GM19193 (cell line): Measurements from ENCODE around the gene ADARB2.

Source experiments
- POLR2A ChIP-seq: IDR thresholded peaks from 4 replicates; pipeline ENCODE4 v1.6.1; 2011; ENCODE audit not compliant: insufficient read depth, insufficient read length; ENCODE audit errors: extremely low read depth

ADARB2 gene

DNA sequence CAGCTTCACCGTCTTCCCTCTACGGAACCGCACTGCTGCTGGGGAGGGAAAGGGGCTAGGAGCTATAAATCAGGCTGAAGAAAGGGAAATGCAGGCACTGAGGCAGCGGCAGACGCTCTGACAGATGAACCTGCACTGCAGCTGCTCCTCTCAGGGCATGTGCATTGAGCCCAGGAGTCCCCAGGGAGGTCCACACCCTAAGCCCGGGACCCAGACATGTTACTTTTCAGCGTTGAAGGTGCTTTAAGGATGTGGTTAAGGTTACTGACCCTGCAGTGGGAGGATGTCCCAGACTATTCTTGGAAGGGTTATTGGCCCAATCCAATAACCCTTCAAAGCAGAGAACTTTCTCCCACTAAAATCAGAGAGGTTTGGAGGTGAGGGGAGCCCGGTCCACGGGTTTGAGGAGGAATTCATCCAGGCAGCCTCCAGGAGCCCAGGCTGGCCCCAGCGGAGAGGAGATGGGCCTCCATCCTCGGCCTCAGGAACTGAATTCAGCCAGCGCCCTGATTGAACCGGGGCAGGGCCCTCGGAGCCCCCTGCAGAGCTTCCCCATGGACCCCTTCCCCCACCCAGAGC is 75.4 kb downstream of the ADARB2 start:
- no peak for TF ChIP-seq POLR2A

DNA sequence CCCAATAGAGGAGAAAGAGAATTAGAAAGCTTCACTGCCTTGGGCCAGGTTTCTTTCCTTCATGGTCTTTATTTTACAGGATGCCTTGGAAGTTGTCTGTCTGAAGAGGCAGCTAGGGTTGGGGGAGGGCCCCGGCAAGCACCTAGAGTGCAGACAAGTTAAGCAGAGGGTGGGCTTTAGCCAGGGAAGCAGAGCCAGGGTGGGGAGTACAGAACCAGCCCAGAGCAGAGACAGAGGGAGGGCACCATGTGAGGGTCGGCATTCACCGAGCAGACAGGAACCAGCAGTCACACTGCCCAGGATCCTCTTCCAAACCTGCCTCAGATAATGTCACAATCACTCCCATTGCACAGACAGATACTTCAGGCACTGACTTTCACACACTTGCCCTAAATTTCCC is 75.9 kb downstream of the ADARB2 start:
- no peak for TF ChIP-seq POLR2A

DNA sequence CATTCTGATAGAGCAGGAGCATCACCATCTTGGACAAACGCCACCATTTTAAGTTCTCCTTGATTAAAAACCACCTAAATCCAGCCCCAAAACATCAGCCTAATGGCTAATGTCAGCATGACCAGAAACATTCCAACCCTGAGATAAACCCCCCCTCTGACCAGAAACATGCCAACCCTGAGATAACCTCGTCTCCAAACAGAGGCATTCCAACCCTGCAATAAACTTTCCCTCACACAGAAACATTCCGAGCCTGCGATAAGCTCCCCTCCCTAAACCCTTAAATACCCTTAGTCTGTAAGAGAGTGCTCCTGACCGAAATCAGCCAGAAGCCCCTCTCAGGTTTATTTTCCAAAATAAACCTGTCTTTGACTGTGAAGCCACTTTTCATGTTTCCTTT is 76.5 kb downstream of the ADARB2 start:
- no peak for TF ChIP-seq POLR2A

DNA sequence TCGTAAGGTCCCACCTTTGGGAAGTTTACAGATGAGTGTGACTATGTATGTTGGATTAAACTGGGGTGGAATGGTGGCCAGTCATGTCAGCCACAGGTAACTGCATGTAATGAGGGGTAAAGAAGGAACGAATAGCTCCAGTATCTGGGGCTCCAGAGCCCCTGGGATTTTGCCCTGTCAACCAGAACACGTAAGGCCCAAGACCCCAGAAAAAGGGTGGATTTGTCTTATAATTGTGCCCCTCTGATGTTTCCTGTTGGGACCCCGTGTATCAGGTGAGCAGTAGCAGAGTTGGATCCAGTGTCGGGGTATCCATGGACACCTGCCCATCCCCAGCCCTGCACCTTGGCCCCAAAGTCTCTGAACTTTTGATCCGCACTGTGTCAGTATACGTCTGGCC is 76.9 kb downstream of the ADARB2 start:
- TF ChIP-seq POLR2A, result no peak

DNA sequence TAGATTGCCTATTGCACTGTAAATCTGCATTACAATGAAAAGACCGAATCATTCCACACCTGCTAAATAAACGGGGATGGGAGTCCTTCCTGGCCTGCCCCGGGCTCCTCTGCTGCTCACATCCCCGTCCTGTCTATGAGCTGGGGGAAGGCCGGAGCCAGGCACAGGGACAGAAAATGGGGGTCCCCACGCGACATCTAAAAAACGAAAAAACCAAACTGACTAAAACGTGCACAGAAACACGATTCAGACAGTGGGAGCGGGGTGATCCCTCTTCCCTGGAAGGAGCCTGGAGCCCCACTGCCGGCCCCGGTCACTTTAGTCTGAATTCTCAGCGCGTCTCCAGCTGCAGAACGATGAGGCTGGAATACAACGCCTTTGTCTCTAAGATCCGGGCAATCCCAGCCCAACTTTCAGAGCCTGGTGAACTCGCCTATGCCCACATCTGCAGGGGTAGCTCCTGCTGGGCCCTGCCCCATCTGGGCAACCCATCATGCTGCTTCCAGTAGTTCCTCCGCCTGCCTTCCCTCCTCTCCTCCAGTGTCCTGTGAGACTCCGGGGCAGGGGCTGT is 78.0 kb downstream of the ADARB2 start:
- no peak for TF ChIP-seq POLR2A

DNA sequence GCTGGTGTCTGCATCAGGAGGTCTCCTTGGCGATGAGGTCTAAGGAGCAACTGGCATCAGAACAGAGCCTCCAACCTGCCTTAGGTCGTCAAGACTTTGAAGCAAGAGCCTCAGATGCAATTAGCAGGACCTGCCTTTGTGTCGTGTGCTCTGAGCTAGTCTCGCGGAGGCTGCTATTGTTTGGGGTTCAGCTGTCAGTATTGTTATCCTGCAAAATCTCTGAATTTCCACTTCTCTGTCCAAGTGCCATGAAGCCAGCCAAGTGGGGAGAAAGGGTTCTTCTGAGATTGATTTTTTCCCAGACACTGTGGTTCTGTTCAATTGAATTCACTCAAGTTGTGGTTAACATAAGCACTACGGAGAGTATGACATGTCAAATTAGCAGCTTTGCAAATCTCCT is 78.7 kb downstream of the ADARB2 start:
- TF ChIP-seq POLR2A, result no peak

DNA sequence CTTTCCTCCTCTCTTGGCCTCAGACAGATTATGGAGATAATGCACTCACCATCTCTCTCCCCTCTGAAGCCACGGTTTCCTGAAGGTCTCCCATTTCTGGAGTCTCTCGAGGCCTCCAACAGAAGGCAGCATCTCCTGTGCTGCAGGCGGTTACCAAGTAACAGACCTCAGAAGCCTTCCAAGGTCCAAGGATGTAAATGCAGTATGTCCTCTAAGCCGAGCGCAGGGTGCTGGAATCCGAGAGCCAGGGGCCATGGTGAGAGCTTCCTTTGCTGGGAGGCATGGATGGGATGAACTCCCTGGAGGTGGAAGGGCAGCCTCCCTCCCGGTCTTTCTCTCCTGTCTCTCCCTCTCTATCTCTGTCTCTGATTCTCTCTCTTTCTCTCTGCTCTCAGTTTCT is 79.8 kb downstream of the ADARB2 start:
- TF ChIP-seq POLR2A, result no peak

DNA sequence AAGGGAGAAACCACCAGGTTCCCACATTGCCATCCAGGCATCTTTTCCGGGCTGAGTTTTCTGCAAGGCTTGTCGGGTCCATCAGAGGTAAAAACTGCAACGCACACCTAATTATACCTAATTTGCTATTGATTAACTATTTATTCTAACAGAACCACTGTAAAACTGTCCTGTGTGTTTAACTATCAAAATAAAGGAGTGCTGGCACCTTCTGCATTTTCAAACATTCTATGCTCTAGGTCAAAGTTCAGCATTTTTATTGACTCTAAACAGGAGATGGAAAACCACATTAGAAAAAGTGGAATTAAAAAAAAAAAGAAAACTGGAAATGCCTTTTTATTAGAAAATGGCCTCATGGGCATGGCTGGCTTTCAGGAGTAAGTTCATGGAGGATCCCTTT is 82.0 kb downstream of the ADARB2 start:
- TF ChIP-seq POLR2A, result no peak

DNA sequence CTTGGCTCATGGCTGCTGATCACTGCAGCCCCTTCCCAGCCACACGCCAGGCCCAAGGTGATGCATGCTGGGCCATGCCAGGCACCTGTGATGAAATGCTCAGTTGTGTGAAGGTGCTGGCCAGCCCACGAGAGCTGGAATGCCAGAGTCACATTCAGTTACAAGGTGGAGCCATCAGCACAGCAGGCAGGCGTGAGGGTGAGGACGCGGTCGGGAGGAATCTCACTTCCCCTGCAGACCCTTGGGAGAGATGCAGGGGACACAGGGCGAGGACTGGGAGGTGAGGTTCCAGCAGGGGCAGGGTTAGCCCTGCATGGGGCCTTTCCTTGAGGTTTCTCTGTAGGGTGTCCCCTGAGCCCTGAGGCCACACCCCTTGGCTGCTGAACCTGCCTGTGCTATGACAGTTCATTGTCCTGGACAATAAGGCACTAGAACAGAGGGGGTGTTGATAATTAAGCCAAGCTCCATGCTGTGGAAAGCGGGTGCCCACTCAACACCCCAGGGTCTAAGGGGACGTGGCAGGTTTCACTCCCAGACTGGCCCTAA is 82.4 kb downstream of the ADARB2 start:
- no peak for TF ChIP-seq POLR2A

DNA sequence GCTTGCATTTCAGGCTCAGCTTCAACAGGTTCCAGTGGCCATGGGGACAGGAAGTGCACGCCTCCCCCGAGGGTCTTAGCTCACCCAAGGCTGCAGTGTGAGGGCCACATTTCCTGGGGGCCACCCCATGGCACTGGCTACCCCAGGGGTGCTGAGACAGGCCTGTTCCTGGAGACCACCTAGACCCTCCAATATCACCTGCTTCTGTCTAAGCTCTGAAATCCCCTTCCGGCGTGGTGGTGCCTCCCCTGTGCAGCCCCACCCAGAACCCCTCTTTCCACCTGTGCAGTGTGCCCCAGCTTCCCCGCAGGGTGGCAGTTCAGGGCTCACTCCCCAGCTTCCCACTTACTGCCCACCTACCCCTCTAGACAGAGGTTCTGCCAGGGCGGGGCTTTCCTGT is 83.1 kb downstream of the ADARB2 start:
- TF ChIP-seq POLR2A, result no peak

DNA sequence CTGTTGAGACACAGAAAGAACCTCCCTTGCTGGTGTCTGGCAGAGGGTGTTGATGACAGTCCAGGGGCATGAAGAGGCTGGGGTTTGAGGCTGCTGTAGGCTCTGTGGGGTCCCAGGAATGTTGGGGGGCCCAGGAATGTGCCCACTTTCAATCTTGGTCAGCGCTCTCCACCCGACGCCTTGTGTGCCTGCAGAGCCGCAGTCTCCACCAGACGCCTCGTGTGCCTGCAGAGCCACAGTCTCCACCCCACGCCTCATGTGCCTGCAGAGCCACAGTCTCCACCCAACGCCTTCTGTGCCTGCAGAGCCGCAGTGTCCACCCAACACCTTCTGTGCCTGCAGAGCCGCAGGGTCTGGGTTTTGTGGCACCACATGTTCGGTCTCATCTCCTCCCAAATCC is 84.0 kb downstream of the ADARB2 start:
- TF ChIP-seq POLR2A, result no peak

DNA sequence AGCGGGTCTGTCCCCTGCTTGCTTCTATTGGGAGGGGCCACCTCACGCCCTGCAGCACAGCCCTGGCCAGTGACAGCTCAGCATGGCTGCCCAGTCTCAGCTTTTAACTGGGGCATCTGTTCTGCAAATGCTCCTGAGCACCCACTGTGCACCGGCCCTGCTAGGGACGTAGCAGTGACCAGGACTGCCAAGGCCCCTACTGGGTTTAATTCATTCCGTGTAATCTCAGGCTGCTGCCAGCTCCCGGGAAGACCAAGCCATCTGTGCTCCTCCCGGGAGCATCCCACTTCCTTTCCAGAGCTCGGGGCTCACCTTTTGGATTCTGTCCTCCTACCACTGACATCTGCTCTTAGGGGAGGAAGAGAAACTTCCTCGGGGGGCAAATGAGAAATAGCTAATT is 85.2 kb downstream of the ADARB2 start:
- no peak for TF ChIP-seq POLR2A

DNA sequence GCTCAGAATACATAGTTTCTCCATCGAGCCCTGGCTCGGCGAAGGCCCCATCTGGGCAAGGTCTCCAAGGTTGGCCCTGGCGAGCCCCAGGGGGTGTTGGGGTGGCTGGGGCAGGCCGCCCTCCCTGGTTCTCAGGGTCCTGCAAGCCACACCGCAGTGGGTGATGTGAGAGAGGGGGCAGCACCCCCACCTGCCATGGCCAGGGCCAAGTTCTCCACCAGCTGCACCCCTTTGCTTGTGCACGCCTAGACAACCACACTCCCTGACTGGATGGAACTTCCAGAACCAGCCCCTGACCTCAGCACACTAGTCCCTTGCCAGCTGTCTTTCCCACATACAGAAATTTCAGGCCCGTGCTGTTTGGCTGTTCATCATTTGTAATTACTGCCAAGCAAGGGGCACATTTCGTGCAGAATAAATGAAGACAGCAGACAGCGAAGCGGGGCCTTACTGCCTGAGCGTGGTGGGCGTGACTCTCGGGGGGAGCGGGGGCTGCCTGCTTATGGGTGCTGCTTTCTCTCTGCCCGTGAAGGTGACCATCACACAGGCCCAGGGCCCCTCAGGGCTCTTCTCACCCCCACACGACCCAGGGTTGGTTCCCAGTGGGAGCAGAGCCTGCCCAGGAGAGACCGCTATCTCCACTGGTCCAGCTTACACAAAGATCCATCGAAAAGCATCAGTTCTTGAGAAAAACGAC is 85.9 kb downstream of the ADARB2 start:
- no peak for TF ChIP-seq POLR2A

DNA sequence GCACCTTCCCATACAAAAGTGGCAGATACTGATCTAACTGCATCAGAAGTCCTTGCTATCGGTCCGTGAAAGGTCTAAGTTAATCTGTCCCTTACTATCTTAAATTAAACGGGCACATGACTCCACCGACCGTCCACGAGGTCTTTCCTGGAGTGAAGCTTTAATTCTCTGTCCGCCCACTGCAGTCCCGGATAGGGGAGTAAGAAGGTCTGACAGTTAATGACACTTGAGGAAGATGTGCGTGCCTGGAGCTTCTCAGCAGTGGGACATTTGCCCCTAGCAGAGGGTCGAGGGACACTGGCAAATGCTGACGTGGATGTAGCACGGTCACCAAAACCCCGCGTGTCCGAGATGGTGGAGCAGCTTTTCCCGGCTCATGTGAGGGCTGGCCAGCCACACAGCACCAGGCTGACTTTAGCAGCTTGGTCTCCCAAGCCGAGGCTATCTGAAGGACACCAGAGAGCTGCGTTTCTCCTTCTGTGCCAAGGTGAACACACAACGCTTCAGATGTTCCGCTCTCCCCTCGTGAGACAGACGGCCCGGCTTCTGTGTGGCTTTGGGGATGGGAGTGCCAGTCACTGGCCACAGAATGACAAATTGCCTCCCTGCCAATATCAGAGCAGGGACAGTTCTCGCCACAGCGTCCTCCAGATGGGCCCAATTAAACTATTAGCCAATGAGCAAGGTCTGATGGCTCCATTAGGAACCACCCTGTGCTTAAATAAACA is 86.6 kb downstream of the ADARB2 start:
- no peak for TF ChIP-seq POLR2A

DNA sequence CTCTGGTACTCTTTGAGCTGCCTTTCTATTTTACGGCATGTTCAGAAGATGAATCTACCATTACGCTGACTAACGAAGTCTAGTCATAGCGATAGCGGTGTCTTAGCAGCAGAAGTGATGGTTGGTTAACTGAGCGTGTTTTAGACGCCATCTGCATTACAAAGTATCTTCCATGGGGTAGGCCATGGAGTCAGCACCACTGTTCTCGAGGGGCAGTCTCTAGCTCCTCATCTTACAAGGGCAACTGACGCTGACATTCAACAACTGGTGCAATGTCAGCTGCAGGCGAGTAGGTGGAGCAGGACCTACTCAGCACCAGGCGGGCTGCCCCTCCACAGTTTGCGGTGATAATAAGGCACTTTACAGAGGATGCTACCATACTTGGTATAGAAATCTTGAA is 88.7 kb downstream of the ADARB2 start:
- TF ChIP-seq POLR2A, result no peak
